NT2/D1 (cell line): ENCODE results near the gene HDGFL2.

Source experiments
- DNase-seq: peaks from one replicate; pipeline ENCODE4 v3.0.0-alpha.2; 2011; ENCODE audit warnings: low read depth, low spot score
- H3K27me3 ChIP-seq: 2 replicates; pipeline ENCODE4 v1.6.0; 2011; ENCODE audit warnings: mild to moderate bottlenecking; ENCODE audit not compliant: insufficient read length, insufficient read depth
- H3K36me3 ChIP-seq: 2 replicates; pipeline ENCODE4 v1.6.1; 2011; ENCODE audit warnings: mild to moderate bottlenecking, low read length, mixed read lengths; ENCODE audit not compliant: insufficient read depth, insufficient read length
- H3K4me1 ChIP-seq: 2 replicates; pipeline ENCODE4 v1.5.1; 2011; ENCODE audit not compliant: insufficient read depth, insufficient read length
- H3K4me3 ChIP-seq: 2 replicates; pipeline ENCODE4 v1.5.1; 2011; ENCODE audit warnings: low read depth; ENCODE audit not compliant: insufficient read length
- H3K9ac ChIP-seq: 2 replicates; pipeline ENCODE4 v1.6.0; 2011; ENCODE audit warnings: low read depth; ENCODE audit not compliant: insufficient read length
- H3K9me3 ChIP-seq: 2 replicates; pipeline ENCODE4 v1.5.1; 2011; ENCODE audit warnings: mild to moderate bottlenecking, low read length; ENCODE audit not compliant: insufficient read depth
- SUZ12 ChIP-seq: IDR thresholded peaks from 2 replicates; pipeline ENCODE4 v1.6.1; 2011; ENCODE audit not compliant: insufficient read length, insufficient read depth; ENCODE audit errors: extremely low read depth
- YY1 ChIP-seq: IDR thresholded peaks from 2 replicates; pipeline ENCODE4 v1.6.1; 2011; ENCODE audit not compliant: insufficient read length, insufficient read depth
- ZNF274 ChIP-seq: IDR thresholded peaks from 2 replicates; pipeline ENCODE4 v1.6.1; 2011; ENCODE audit warnings: mild to moderate bottlenecking, low read depth, low read length

HDGFL2 gene

DNA sequence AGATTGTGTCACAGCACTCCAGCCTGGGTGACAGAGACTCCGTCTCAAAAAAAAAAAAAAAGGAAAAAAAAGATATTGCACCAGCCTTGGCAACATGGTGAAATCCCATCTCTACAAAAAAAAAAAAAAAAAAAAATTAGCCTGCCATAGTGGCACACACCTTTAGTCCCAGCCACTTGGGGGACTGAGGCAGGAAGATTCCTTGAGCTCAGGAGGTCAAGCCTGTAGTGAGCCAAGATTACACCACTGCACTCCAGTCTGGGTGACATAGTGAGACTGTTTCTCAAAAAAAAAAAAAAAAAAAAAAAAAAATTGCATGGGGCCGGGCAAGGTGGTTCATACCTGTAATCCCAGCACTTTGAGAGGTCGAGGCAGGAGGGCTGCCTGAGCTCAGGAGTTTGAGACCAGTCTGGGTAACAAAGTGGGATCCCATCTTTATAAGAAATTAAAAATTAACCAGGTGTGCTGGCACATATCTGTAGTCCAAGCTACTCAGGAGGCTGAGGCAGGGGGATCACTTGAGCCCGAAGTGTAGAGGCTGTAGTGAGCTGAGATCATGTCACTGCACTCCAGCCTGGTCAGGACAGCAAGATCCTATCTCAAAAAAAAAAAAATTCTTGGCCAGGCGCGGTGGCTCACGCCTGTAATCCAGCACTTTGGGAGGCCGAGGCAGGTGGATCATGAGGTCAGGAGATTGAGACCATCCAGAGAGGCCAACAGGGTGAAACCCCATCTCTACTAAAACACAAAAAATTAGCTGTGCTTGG, 7.1 kb upstream of the HDGFL2 start:
- Histone ChIP-seq H3K4me1 (no peaks in the 10 kb centered on the region), H3K9ac (no peak overlapping the region), H3K9me3 (no peaks in the 10 kb centered on the region), H3K4me3 (no peak overlapping the region), H3K27me3 (no peaks in the 10 kb centered on the region), H3K36me3 (no peaks in the 10 kb centered on the region)
- TF ChIP-seq ZNF274 (no peak), YY1 (no peak), SUZ12 (no peak)
- no peak for DNase-seq

DNA sequence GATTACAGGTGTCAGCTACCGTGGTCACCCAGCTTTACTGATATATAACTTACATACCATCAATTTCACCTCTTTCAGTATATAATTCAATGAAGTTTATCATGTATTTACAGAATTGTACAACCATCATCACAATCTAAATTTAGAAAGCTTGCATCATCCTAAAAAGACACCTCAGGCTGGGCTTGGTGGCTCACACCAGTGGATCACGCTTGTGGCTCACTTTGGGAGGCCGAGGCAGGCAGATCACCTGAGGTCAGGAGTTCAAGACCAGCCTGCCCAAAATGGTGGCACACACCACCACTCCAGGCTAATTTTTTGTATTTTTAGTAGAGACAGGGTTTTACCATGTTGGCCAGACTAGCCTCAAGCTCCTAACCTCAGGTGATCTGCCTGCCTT, 4.3 kb upstream of the HDGFL2 start:
- Histone ChIP-seq H3K4me1 (no peaks in the 10 kb centered on the region), H3K4me3 (no peak overlapping the region), H3K9ac (no peak overlapping the region), H3K9me3 (no peaks in the 10 kb centered on the region), H3K27me3 (no peaks in the 10 kb centered on the region), H3K36me3 (no peaks in the 10 kb centered on the region)
- no peak for TF ChIP-seq YY1
- DNase-seq: no peak

DNA sequence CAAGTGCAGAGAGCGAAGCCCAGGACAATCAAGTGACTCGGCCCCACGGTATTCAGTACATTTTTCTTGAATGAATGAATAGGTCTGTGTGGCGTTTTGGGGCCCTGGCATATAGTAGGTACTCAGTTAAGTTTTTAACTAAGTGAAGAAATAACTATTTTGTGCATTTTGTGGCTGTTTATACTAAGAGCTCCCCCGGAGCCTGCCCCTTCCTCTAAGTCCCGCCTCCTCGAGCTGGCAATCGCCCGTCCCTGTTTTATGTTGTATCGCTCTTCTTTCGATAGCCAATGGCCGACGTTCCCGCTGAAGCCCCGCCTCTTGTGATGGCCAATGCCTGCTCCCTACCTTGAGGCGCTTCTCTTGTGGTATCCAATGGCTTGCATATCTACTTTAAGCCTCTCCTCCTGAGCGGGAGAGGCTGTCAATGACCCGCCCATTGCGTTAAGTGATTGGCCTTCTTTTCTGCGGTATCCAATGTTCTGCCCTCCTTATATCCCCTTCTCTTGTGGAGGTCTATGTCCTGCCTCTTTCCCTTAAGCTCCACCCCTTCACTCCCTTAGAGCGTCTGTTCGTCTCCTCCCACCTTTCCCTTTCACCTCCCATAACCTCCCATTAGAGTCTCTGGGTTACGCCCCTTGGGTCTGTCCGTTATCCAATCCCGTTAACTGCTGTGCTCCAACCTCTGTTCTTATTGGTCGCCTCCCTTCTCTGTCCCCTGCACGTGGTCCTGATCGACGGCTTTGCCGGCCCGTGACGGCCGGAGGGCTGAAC, 509 bp upstream of the HDGFL2 start:
- Histone ChIP-seq H3K4me3 (peak overlapping the region; percentile 57), H3K36me3 (peaks cover 15% of the 10 kb centered on the region), H3K4me1 (peaks cover 7% of the 10 kb centered on the region), H3K9me3 (no peaks in the 10 kb centered on the region), H3K9ac (peak overlapping the region; percentile 79), H3K27me3 (no peaks in the 10 kb centered on the region)
- TF ChIP-seq SUZ12: no peak
- no peak for TF ChIP-seq ZNF274
- TF ChIP-seq YY1: no peak
- peak; percentile 99 for DNase-seq

DNA sequence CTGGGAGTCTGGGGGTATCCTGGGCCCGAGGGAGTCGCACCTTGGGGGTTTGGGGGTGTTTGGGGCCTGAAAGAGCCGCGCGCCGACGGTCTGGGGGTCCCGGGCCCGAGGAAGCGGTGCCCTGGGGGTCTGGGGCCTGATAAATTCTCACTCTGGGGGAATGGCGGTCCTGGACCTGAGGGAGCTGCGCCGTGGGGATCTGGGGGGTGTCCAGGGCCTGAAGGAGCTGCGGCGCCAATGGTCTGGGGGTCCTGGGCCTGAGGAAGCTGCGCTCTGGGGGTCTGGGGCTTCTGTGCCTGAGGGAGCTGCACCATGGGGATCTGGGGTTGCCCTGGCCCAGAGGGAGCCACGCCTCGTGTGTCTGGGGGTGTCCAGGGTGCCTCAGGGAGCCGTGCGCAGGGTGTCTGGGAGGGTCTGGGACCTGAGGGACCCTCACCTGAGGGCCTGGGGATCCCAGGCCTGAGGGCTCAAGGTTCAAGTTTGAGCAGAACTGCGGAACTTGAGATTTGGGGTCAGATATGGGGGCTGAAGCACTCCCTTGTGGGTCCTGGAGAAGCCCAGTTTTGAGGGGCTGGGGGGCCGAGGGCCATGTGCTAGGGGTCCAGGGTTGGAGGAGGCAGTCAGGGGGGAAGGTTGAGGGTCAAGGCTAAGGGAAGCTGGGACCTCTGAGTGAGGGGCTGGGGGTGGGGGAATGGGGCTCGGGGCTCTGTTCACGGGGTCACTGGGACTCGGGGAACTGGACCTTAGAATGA, 1.1 kb downstream of the HDGFL2 start:
- peaks cover 7% of the 10 kb centered on the region for H3K4me1 ChIP-seq
- no peaks in the 10 kb centered on the region for H3K9me3 ChIP-seq
- peak overlapping the region; percentile 85 for H3K4me3 ChIP-seq
- H3K36me3 ChIP-seq: peaks cover 30% of the 10 kb centered on the region
- no peak for TF ChIP-seq SUZ12
- no peak for TF ChIP-seq ZNF274
- no peak for TF ChIP-seq YY1
- H3K9ac ChIP-seq: peak overlapping the region; percentile 98
- no peaks in the 10 kb centered on the region for H3K27me3 ChIP-seq
- DNase-seq: no peak

DNA sequence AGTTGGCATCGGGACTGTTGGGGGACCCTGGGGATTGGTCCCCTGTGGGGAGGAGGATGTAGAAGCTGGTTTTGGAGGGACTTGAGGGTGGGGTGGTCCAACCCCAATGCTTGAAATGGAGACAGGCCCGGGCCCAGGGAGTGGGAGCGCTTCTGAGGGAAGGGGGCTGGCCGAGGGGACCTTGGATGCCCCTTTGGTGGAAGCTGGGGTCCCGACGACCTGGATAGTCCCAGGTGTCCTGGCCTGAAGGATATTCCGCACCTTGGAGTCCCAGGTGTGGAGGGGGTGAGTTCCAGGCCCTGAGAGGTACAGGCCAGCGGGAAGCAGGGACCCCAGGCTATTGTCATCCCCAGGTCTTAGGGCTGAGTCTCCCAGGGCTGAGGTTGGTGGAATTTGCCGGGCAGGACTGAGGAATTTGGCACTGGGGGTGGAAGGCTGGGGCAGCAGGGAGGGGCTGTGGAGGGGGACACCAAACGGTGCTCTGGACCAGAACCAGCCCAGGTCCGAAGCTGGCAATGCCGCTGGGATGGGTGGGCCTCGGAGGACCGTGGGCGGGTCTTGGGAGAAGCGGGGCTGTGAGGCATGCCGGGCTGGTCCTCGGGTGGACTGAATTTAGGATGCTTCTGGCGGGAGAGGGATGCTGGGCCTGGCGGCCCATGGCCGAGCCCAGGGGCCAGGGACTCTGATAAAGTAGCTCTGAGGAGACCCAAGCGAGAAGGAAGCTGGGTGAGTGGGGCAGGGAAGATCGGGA, 1.8 kb downstream of the HDGFL2 start:
- H3K9ac ChIP-seq: peak overlapping the region; percentile 98
- H3K4me1 ChIP-seq: peaks cover 9% of the 10 kb centered on the region
- no peak for DNase-seq
- H3K27me3 ChIP-seq: no peaks in the 10 kb centered on the region
- TF ChIP-seq SUZ12 (no peak), ZNF274 (no peak), YY1 (no peak)
- peaks cover 37% of the 10 kb centered on the region for H3K36me3 ChIP-seq
- no peaks in the 10 kb centered on the region for H3K9me3 ChIP-seq
- peak overlapping the region; percentile 85 for H3K4me3 ChIP-seq

DNA sequence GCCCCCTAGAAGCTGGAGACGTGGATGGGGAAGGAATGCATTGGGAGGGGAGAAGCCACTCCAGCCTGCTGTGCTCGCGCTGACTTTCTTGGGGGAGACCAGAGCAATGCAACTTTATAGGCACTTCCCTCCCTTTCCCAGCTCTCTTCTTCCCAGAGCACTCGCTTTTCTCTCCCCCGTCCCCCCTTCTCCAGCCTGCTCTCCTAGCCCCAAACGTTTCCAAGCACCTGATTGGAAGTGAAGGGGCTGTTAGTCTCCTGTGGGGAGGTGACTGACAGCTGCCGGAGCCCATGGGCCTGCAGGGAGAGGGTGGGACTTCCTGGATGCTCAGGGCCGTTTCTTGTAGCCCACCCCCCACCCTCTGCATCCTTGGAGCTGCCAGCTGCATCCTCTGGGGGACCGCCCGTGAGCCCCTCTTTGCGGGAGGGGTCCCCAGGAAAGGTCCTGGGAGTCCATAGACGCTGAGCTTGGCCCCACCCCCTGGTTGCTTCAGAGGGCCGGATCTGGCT, 2.5 kb downstream of the HDGFL2 start:
- H3K9me3 ChIP-seq: no peaks in the 10 kb centered on the region
- H3K36me3 ChIP-seq: peaks cover 41% of the 10 kb centered on the region
- TF ChIP-seq ZNF274 (no peak), YY1 (no peak), SUZ12 (no peak)
- peak overlapping the region; percentile 85 for H3K4me3 ChIP-seq
- DNase-seq: peak; percentile 68
- peak overlapping the region; percentile 98 for H3K9ac ChIP-seq
- H3K4me1 ChIP-seq: peaks cover 10% of the 10 kb centered on the region
- no peaks in the 10 kb centered on the region for H3K27me3 ChIP-seq
